DMS79 treated with DMSO at 0.1 percent for 48 hours (cell line): Measurements from ENCODE around the gene TXNDC2.

Experiments used
- DNase-seq: peaks from one replicate; lab custom pipeline; 2025; lab: John Stamatoyannopoulos, UW

Gene TXNDC2

DNA sequence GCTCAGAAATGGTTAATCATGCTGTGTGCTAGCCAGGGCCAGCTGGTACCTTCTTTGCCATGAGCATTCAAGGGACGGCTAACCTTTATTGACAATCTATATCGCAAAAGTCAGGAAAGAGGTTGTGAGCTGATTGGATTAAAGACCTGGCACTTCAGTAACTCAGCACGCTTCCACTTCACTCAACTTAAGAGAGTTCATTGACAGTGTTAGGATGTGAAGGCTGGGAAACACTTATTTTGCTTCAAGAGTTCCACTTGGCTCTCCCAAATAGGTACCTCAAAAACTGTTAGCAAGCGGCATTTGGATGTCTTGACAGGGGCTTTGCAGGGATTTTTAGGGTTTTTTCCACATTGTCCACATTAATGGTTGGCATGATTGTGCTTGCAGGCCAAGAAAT lies 25.1 kb upstream of the TXNDC2 start:
- peak; percentile 16 for DNase-seq

DNA sequence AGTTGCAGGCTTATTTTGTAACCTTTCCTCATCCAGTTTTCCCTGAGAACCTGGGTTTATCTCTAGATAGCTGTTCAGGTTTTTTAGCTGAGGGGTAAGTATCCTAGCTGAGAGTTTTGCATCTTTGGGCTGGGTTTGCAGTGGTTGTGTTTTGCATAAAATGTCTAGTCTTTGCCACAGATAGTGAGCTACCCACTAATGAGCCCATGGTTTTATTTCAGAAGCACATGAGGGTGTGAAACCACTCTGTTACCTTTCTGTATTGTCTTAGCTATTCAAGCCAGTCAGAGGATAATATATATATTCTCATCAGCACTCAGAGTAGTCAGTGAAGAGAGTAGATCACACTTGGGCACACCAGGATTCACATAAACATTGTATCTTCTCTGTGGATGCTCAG lies 24.6 kb upstream of the TXNDC2 start:
- DNase-seq = no peak

DNA sequence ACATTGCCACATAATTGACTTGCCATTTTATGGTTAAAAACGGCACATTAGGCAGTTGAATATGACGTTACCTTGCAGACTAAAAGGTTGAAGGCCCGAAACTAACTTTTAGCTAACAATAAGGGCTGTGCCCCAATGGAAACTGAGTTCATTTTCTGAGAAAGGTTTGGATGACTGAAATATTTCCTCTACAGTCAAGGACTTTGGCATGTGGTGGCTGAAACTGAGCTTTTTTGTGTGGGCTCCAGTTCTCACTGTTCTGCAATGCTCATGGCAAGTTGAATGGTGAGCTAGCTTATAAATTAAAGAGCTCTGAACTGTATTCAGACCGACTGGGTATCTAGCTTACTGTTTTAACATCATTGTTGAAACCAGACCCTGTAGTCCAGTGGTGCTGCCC lies 23.8 kb upstream of the TXNDC2 start:
- no peak for DNase-seq

DNA sequence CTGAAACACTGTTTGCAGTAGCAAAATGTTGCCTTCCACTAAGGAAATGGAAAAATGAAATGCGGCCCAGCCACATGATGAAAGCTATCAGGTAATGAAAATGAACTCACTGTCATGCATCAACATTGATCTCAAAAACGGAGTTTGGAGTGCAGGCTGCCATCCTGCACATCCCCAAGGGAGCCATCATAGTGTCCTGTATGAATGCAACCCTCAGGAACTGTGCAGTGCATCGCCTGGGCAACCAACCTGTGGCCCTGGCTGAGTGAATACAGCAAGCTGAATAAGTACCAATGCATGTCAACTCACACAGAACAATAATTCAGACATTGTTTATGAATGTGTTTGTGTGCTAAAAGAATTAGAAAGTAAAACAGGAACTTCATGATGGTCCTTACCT lies 23.1 kb upstream of the TXNDC2 start:
- no peak for DNase-seq

DNA sequence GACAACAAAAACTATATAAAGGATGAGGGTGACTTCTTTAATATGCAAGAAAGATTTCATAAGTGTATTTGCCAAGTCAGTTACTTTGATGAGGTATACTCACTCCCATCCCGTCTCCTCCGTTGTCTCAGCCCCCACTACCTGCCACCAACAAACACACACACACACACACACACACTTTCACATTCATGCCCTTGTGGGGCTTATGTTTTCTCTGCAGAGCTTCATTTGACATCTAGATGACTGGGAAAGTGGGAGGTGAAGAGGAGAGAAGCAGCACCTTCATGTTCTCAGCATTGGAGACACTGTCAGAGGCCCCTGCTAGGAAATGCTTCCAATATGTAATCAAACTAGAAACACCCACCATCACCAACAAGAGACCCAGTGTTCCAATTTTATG lies 22.5 kb upstream of the TXNDC2 start:
- DNase-seq = no peak

DNA sequence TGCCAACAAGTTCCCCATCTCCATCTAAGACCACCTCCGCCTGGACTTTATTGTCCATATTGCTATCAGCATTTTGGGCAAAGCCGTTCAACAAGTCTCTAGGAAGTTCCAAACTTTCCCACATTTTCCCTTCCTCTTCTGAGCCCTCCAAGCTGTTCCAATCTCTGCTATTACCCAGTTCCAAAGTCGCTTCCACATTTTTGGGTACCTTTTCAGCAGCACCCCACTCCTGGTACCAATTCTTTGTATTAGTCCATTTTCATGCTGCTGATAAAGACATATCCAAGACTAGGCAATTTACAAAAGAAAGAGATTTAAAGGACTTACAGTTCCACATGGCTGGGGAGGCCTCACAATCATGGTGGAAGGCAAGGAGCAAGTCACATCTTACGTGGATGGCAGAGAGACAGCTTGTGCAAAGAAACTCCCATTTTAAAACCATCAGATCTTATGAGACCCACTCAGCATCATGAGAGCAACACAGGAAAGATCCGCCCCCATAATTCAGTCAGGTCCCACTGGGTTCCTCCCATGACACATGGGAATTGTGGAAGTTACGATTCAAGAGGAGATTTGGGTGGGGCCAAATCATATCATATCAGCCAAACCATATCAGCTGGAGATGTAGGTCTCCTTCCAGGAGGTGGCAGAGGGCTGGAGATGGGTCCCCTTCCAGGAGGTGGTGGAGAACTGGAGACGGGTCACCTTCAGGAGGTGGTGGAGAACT lies 19.8 kb upstream of the TXNDC2 start:
- no peak for DNase-seq

DNA sequence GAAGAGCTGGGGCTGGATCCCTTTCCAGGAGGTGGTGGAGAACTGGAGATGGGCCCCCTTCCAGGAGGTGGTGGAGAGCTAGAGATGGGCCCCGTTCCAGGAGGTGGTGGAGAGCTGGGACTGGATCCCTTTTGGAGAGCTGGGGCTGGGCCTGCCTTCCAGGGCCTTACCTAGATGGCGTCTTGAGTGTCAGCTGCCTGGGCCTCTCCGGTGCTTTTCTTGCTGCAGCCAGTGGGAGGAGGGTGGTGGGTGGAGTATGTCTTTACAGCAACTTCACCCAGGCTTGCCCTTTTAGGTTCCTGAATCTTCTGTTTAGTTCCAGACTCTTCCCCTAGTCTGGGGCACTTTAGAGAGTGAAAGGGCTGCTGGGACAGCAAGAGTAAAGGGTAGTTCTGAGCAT lies 19.1 kb upstream of the TXNDC2 start:
- no peak for DNase-seq

DNA sequence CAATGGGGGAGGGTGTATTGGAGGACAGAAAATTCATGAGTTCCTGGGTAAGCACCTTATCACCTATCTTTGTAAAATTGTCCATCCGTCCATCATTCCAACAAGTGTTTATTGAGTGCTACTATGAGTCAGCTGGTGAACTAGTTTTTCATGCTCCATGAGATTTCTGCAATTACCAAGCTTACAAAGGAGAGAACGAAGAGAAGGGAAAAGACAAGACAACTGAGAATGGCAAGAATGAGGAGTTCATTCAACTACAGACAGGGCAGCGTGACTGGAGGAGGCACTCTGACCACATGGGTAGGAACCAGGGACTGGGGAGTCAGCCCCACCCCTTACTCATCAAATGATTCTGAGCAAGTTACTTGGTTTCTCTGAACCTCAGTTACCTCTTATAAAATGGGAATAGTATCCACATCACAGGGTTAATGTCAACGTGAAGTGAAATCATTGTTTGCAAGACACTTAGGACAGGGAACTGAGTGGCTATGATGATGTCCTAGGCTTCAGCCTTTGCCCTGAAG lies 18.6 kb upstream of the TXNDC2 start:
- DNase-seq = no peak

DNA sequence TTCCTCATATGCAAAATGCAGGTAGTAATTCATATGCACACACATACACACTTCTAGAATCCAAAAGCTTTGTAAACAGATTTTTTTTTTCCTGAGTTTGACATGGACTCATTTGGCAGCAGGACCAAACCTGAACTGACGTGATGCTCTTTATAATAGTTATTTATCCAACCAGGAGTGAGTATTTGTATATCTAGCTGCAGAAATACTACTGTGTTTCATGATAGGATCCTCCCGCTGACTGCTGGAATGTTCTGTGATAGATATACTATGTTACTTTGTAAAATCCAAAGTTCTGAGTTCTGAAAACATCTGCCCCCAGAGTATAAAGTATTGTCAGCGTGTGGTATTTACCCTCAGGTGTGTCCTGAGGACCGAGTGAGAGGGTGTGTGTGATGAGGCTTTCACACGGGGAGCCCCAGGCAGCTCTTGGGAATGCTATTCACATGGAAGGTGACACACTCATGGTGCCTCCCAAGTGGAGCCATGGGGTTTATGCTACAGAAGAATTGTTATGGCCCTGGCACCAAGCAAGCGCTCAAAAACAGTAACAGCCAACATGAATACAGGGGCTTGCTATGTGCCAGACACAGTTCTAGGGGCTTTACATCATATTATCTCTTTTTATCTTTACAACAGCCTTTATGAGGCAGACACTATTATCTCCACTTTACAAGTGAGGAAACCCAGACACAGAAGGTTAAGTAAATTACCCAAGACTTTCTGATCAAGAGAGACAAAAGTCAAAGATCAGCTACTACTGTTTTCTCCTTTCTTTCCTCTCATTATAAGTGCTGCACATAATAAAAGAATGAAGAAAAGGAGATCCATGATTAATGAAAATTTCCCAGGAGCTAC lies 16.7 kb upstream of the TXNDC2 start:
- DNase-seq = no peak

DNA sequence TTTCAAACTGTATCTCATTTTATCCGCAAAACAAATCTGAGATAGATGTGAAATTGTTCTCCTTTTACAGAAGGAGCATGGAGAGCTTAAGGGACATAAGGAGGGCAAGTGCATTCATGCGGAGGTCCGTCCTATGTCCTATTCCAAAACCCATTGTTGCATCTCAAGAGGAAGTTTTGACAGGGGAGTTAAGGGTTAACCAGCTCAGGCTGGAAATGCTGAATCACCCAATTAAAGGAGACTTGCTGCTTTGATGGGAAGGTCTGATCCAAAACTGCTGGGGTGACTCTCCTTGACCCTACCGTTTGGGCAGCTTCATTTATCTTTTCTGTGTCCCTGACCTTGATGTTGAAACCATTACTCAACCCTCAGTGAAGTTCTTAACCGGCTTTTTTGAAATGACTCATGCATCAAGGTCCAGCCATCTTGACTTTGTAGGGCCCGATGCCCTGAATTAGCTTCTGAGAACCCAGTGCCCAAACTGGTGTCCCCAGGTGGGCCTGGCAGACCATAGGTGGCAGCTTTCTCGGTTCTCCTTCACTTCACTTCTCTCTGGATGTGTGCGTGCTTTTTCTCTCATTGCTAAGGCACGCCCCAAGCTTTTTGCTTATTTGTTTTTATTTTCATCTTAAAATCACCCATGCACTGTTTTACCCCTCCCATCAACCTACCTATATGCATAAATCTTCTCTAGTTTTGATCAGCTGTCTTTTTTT lies 15.9 kb upstream of the TXNDC2 start:
- no peak for DNase-seq

DNA sequence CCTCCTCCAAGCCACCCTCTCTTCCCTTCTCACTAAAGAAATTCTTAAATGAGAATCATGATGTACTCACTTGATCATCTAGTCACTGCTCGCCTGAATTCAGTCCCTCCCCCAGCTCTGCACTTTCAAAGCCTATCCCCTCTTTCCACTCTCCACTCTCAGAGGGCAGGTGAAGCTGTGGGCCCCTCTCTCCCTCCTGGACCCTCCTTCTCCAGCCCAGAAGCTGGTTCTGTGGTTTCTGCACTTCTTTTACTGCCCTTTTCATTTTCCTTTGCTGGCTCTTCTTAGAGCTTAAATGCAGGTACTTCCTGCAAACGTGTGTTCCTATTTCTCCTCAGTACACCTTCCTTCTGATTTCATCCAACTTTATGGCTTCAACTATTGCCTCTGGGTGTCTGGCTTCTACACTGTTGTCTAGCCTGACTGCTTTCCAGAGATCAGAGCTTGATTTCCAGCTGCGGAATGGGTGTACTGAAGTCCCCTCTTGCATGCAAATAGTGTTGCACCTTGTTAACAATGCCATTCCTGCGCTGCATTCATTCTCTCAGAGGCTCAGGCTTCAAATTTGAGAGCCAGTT lies 15.3 kb upstream of the TXNDC2 start:
- no peak for DNase-seq

DNA sequence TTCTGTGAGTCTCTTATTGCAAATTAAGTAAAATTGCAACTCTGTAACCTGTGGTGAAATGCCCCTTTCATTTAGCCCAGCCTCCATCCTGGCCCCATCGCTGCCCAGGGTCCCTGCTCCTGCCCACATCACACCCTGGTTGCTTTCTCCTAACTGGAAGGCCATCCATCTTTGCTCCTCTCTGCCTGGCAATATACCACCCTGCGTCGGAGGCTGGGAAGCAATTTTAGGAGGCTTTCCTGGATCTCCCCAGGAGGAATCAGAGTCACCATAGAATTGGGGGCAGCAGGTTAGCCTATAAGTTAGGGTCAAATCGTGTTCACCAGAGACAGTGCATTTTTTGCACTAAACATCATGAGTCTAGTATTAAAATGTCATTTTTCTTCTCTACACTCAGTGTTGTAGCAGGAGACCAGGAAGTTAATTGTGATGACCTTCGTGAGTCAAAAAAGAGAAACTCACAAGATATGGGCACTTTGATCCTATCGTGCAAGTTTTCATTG lies 14.5 kb upstream of the TXNDC2 start:
- DNase-seq = no peak

DNA sequence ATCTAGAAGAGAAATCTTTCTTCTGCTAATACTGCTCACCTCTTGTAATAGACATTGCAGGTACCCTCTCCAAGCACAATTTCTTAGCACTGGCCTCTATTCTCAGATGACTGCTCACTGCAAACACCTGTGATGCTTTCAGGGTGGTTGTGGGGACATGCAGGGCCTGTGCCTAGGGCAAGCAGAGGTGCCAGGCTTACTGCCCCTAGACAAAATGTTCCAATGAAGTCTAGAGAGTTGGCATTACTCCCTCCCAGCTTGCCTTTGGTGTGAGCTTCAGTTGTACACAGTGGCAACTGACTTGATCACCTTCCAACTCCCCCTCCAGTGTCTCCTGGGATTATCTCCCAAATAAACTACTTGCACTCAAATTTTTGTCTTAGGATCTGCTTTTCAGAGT lies 12.9 kb upstream of the TXNDC2 start:
- no peak for DNase-seq

DNA sequence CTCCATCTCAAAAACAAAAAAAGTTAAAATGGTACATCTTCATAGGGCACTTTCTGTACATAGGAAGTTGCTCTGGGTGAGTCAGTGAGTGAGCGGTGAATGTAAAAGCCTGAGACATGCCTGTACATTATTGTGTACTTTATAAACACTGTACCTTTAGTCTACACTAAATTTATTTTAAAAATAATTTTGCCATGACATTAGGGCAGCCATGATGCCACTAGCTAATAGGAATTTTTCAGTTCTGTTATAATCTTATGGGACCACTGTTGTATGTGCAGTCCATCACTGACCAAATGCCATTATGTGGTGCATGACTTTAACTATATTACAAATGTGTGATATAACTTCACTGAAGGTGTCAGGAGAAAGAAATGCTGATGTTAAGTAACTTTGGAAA lies 11.0 kb upstream of the TXNDC2 start:
- no peak for DNase-seq

DNA sequence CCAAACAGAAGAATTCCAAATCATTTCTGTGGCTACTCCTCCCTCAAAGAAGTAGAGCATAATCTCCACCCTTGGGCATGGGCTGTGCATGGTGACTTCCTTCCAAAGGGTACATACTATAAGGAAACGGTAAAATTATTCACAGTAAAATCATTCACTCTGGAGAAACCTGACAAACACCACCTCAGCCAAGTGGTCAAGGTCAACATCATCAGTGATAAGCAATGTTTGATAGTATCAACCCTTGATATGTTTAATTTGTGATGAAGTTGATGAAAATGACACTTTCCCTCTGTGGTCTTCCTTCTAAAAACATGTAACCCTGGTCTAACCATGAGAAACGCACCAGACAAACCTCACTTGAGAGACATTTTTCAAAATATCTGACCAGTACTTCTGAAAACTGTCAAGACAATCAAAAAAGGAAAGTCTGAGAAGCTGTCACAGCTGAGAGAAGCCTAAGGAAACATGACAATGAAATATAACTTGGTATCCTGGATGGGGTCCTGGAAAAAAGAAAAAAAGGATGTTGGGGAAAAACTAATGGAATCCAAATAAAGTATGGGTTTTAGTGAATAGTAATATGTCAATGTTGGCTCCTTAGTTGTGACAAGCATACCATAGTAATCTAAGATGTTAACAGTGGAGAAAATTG lies 9.4 kb upstream of the TXNDC2 start:
- no peak for DNase-seq

DNA sequence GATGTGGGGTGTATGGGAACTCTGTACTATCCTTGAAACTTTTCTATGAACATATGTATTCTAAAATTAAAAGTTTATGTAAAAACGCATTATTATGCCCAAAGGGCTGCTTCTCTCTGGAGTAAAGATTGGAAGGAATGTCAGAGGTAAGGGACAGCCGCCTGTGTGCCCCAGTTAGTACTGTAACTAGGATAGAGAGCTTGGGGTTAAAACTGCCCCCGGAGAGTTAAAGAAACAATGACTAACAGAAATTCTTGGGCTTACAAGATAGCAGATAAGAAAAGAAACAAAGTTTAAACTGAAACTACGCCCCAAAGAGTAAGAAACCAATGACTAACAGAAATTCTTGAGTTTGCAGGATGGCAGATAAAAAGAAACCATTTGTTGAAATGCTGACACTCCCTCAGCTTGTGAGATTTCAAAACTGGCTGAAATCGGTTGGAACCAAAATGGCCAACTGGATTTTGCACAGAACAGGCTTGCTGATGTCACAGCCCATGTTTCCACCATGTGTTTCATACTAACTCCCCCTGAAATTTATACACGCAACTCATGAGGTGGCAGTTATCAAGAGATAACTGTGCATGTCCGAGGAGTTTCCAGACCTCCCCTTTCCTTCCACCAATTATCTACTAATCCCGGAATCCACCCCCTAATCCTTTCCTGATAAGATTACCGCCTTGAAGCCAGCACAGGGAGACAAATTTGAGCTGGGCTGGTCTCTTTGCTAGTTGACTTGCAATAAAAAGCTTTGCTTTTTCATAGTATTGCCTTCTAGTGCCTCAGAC lies 8.7 kb upstream of the TXNDC2 start:
- DNase-seq = no peak

DNA sequence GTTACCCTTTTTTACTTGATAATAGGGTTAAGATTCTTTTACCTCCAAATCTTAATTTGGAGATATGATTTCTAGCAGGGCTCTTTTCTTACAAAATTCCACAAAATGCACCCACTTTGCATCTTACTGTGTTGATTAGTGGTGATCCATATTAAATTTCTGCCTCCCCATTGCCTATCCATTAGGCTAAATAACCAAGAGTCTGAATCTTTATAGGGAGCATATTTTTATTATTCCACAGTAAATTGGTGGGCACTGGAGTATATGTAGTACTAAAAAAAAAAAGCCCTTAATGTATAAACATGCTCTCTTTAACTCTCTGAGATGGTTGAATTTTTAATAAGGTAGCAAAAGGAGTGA lies 8.1 kb upstream of the TXNDC2 start:
- DNase-seq = no peak

DNA sequence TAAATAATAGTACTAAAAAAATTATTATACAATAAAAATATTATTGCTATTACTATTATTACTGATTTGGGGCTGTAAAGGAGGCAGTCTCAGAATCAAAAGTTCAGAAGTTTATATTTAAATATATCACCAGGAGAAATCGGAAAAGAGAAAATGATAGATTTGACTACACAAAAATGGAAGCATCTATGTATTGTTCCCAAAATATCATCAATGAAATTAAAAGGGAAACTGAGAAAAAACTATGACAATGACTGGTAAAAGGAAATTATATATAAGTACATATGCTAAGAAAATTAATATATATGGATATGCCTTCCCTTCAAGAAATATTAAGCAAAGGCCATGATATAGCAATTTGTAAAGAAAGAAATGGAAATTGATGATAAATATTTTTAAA lies 7.7 kb upstream of the TXNDC2 start:
- DNase-seq = no peak

DNA sequence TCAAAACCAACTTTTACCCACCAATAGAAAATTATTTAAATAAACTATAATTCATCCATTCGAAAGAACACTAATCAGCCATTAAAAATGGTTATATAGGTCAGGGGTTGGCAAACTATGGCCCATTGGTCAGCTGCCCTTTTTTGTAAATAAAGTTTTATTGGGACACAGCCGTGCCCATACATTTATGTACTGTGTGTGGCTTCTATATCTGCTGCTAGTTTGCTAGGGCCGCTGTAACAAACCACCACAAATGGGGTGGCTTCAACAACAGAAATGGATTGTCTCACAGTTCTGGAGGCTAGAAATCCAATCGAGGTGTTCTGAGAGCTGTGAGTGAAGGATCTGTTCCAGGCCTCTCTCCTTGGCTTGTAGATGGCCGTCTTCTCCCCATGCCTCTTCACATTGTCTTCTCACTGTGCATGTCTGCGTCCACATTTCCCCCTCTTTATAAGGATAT lies 7.0 kb upstream of the TXNDC2 start:
- DNase-seq = no peak

DNA sequence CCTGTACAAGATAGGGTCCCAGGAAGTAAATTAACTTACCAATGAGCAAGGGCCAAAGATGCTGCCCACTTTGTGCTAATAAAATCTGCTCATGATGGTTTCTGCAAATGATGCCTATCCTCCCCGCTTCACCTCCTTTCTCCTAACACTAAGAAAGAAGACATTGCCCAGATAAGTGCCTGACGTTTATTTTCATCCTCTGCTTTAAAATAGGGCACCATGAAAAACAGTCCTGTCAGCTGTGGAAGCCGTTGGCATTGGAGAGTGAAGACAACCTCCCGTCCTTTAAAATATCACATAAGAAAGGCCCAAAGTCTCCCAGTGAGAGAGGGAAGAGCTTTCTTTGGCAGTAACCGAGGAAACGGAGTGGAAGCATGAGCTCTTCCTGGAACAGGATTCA lies 1.7 kb upstream of the TXNDC2 start:
- no peak for DNase-seq
